Natural killer cell treated with Interleukin-12 subunit alpha and Interleukin-12 subunit beta and Interleukin-15 and Interleukin-18, amount 100 ng/mL, for 72 hours (primary cell): ENCODE measurements around the gene BORA. TPM values are rescaled to one million over a fixed set of nuclear protein-coding genes. Genes with fewer than 3 reads are reported as not detected.
"Not testable (repeated sequence)": the region's sequence is repeated elsewhere in the genome, so short reads cannot be mapped to it uniquely, and the experiment has no call there.

Source experiments
- ATAC-seq, 2 donors: fragments of 150-1000 bp; cut with Tn5 transposase in 1 of 2; sonication (Bioruptor Pico), chemical (Tn5 transposase) in 1 of 2; 2 replicates each; pipeline ENCODE4 v1.10.0; 2021
- DNase-seq: peaks from one replicate; pipeline ENCODE4 v3.0.0; 2022; ENCODE audit warnings: low spot score
- H3K27ac Mint-ChIP-seq, 2 donors: 1 replicate in 1 of 2; 2 replicates in 1 of 2; pipeline ENCODE4 v1.8.0; 2022; ENCODE audit warnings: mixed read lengths in 2 of 2, mild to moderate bottlenecking in 1 of 2, moderate library complexity in 1 of 2
- H3K27me3 Mint-ChIP-seq, 2 donors: 1 replicate in 1 of 2; 2 replicates in 1 of 2; pipeline ENCODE4 v1.8.0; 2022; ENCODE audit warnings: mixed read lengths in 2 of 2
- H3K36me3 Mint-ChIP-seq: one replicate; pipeline ENCODE4 v1.8.0; 2022; ENCODE audit warnings: mixed read lengths
- H3K4me1 Mint-ChIP-seq, 2 donors: 1 replicate in 1 of 2; 2 replicates in 1 of 2; pipeline ENCODE4 v1.8.0; 2022; ENCODE audit warnings: low read depth in 2 of 2, mixed read lengths in 2 of 2, mild to moderate bottlenecking in 1 of 2
- H3K4me3 Mint-ChIP-seq: one replicate; pipeline ENCODE4 v1.8.0; 2022; ENCODE audit warnings: mixed read lengths
- H3K9me3 Mint-ChIP-seq: 2 replicates; pipeline ENCODE4 v1.8.0; 2022; ENCODE audit warnings: mixed read lengths
- total RNA-seq, 2 donors: library from RNA; stranded (reverse); gene quantifications; one replicate each; pipeline ENCODE4 v1.2.3, GENCODE V29; 2022

Gene BORA
- total RNA-seq, 2 donors from 2014 or later, result 15.3 to 15.7 TPM

DNA sequence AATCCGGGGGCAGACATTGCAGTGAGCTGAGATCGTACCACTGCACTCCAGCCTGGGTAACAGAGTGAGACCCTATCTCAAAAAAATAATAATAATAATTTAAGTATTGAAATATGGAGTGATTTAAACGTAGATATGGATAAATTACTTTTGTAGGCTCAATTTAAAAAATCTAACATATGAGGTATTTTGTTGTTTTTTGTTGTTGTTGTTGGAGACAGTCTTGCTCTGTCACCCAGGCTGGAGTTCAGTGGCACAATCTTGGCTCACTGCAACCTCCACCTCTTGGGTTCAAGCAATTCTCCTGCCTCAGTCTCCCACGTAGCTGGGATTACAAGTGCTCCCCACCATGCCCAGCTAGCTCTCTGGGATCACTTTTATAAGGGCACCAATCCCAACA, 57.0 kb downstream of the BORA start:
- H3K27me3 Mint-ChIP-seq, H3K4me3 Mint-ChIP-seq: not testable (repeated sequence)

DNA sequence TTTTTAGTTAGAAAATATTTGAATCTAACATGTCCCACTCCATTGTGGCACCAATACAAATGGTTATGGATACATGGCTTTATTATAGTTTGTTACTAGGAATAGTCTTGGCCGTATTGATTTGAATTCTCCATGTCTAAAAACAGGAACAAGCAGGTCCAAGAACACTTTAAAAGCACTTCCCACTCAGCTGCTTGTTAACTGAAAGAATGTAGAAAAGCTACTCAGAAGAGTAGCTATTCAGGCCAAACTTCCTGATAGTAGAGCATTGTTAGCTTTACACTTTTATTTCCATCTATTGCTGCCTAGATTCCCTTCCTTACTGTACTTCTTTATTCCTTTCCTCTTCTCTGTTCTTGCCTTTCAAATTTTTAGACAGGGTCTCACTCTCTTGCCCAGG, 61.1 kb downstream of the BORA start:
- Mint-ChIP-seq H3K36me3 (peaks cover 7% of the 10 kb centered on the region), H3K4me3 (no peak overlapping the region), H3K27ac (no peak overlapping the region)

More for the DNA sequence above, 57.0 kb downstream of the BORA start:
- H3K27ac Mint-ChIP-seq, H3K36me3 Mint-ChIP-seq, H3K9me3 Mint-ChIP-seq, DNase-seq, ATAC-seq: not testable (repeated sequence)
- H3K4me1 Mint-ChIP-seq, result peaks cover 36 to 42% of the 10 kb centered on the region in 2 donors

DNA sequence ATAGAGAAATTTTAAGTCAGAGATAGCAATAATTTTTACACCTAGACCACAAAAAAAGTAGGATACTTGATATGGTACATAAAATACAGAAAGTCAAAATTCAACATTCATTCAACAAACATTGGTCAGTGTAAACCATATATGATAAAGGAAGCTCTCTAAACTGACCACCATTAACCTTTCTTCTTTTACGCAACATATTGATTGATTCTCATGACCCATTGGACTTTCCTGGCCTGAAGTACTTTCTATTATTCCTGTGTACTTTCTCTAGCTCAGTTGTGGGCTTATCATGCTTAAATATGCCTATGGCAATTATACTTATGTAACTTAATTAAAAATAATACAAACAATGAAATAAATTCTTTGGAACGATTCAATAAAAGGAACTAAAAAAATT, 64.9 kb downstream of the BORA start:
- Mint-ChIP-seq H3K9me3 (peaks cover 3% of the 10 kb centered on the region), H3K27ac (no peak overlapping the region), H3K4me1 (peaks cover 6 to 17% of the 10 kb centered on the region in 2 donors), H3K27me3 (no peaks in the 10 kb centered on the region), H3K36me3 (peaks cover 22% of the 10 kb centered on the region), H3K4me3 (no peak overlapping the region)
- ATAC-seq (no peak), DNase-seq (no peak)

More for the DNA sequence above, 61.1 kb downstream of the BORA start:
- Mint-ChIP-seq H3K9me3 (no peaks in the 10 kb centered on the region), H3K27me3 (no peaks in the 10 kb centered on the region), H3K4me1 (peaks cover 20 to 23% of the 10 kb centered on the region in 2 donors)
- DNase-seq (no peak), ATAC-seq (no peak)

DNA sequence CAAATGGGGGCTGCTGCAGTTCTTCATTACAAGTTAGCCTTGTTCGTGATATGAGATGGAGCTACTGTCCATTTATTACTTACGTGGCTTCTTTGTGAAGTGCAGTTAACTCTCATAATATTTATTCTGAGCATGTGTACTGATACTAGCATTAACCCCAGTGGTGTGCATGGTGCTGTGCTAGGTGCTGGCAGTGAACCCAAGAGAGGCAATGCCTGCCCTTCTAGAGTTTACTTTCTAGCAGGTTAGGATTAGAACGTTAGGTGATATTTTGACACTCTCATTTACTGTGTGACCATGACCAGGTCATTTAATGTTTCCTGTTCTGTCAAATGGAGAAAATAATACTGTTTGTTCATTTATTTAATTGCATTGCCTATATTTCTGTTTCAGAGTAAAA, 71.1 kb downstream of the BORA start:
- H3K4me1 Mint-ChIP-seq, result peaks cover 11 to 14% of the 10 kb centered on the region in 2 donors
- DNase-seq, result no peak
- ATAC-seq, result no peak
- peaks cover 26% of the 10 kb centered on the region for H3K36me3 Mint-ChIP-seq
- peaks cover 3% of the 10 kb centered on the region for H3K9me3 Mint-ChIP-seq
- no peak overlapping the region for H3K27ac Mint-ChIP-seq
- H3K27me3 Mint-ChIP-seq, result no peaks in the 10 kb centered on the region
- no peak overlapping the region for H3K4me3 Mint-ChIP-seq

- Mint-ChIP-seq H3K9me3 (no peaks in the 10 kb centered on the region), H3K27me3 (no peaks in the 10 kb centered on the region), H3K27ac (no peak overlapping the region), H3K4me3 (no peak overlapping the region), H3K4me1 (peaks cover 11% of the 10 kb centered on the region in 2 donors), H3K36me3 (peaks cover 15% of the 10 kb centered on the region)
- DNase-seq (no peak), ATAC-seq (no peak)
Measured at GRCh38 chr13:72804301-72804700, 76.6 kb downstream of the BORA start.

Other genes starting within 250 kb of the BORA start
- 10 to 100 TPM; 17.9 to 24.8 TPM for gene MZT1, start 294 bp upstream of the BORA start, total RNA-seq
- 10 to 100 TPM; 41.6 to 47.6 TPM for gene DIS3, start 54.0 kb downstream of the BORA start, total RNA-seq
- gene PIBF1, start 54.2 kb downstream of the BORA start, total RNA-seq, result 10 to 100 TPM; 15.2 to 46.3 TPM